Endothelial cell of umbilical vein (primary cell): Measurements from ENCODE around the gene SPTA1. TPM values are rescaled to one million over a fixed set of nuclear protein-coding genes. Genes with fewer than 3 reads are reported as not detected.

Experiments
- BruUV-seq: library from RNA; stranded (reverse); fragments of 400-500 nt; replicated peaks from 2 replicates; lab custom pipeline; 2021; lab: Mats Ljungman, UMichigan
- CTCF ChIA-PET: fragments of 300-600, 350-600 bp; sonication (Branson Sonifier 250); formaldehyde crosslinking; loops from one replicate; lab custom pipeline; 2021; ENCODE audit warnings: antibody characterized with exemption, inconsistent platforms; lab: Charles Lee
- POLR2A ChIA-PET: fragments of 300-600, 350-600 bp; sonication (Branson Sonifier 250); formaldehyde crosslinking; loops from one replicate; lab custom pipeline; 2021; ENCODE audit warnings: antibody characterized with exemption, inconsistent platforms; lab: Charles Lee
- DNase-seq: peaks from one replicate; pipeline ENCODE4 v3.0.0-alpha.2; 2011; ENCODE audit warnings: low read depth, low spot score
- FAIRE-seq: peaks from 2 replicates; lab custom pipeline; 2011; peaks lifted over from hg19 to GRCh38; lab: Jason Lieb, UNC
- H2AFZ ChIP-seq: 2 replicates; pipeline ENCODE4 v1.6.0; 2012; ENCODE audit warnings: low read depth, low read length, control low read depth, inconsistent platforms
- H3K27ac ChIP-seq: 2 replicates; pipeline ENCODE4 v1.5.1; 2011; ENCODE audit warnings: low read depth, mild to moderate bottlenecking, control low read depth, low read length, moderate library complexity; ENCODE audit not compliant: insufficient read depth
- H3K27me3 ChIP-seq, 2 experiments: 2 replicates each; pipeline versions ENCODE4 v1.6.0 to v1.6.1; 2011; ENCODE audit warnings: low read length in 2 of 2, mixed read lengths in 1 of 2; ENCODE audit not compliant: control insufficient read depth in 2 of 2, insufficient read depth in 2 of 2
- H3K36me3 ChIP-seq, 2 experiments: 2 replicates in 1 of 2; 3 replicates in 1 of 2; pipeline ENCODE4 v1.5.1; 2011; ENCODE audit warnings: low read length in 2 of 2, mild to moderate bottlenecking in 1 of 2, moderate library complexity in 1 of 2; ENCODE audit not compliant: control insufficient read depth in 2 of 2, insufficient read depth in 2 of 2; ENCODE audit errors: extremely low read depth in 1 of 2
- H3K4me1 ChIP-seq: 3 replicates; pipeline ENCODE4 v1.5.1; 2011; ENCODE audit warnings: mild to moderate bottlenecking, low read length; ENCODE audit not compliant: control insufficient read depth, insufficient read depth; ENCODE audit errors: extremely low read depth
- H3K4me2 ChIP-seq: 2 replicates; pipeline ENCODE4 v1.6.1; 2011; ENCODE audit warnings: low read length, control low read depth, mixed read lengths; ENCODE audit not compliant: insufficient read depth
- H3K4me3 ChIP-seq, 3 experiments: fragments of 200-600 bp in 1 of 3; sonication (generic), shearing (Covaris generic) in 1 of 3; replicated peaks in 1 of 3; 2 replicates each; pipeline ENCODE4 v1.5.1; 2011 to 2016; ENCODE audit warnings: control low read depth in 3 of 3, low read length in 3 of 3, mild to moderate bottlenecking in 2 of 3, inconsistent platforms in 1 of 3, low read depth in 1 of 3, moderate library complexity in 1 of 3; ENCODE audit not compliant: insufficient read depth in 1 of 3
- H3K79me2 ChIP-seq: 2 replicates; pipeline ENCODE4 v1.6.0; 2012; ENCODE audit warnings: low read length, inconsistent platforms; ENCODE audit not compliant: control insufficient read depth, insufficient read depth
- H3K9ac ChIP-seq: replicated peaks from 2 replicates; pipeline ENCODE3; 2011; ENCODE audit warnings: low read length, control low read depth; ENCODE audit not compliant: insufficient read depth; ENCODE audit errors: extremely low read depth
- H3K9me1 ChIP-seq: replicated peaks from 3 replicates; pipeline ENCODE4 v1.6.0; 2011; ENCODE audit warnings: mild to moderate bottlenecking, low read length; ENCODE audit not compliant: control insufficient read depth, insufficient read depth; ENCODE audit errors: extremely low read depth
- H3K9me3 ChIP-seq: replicated peaks from 2 replicates; pipeline ENCODE4 v1.5.1; 2012; ENCODE audit warnings: low read length, inconsistent platforms; ENCODE audit not compliant: control insufficient read depth, insufficient read depth
- H4K20me1 ChIP-seq: replicated peaks from 2 replicates; pipeline ENCODE3; 2011; ENCODE audit warnings: mild to moderate bottlenecking, low read length; ENCODE audit not compliant: control insufficient read depth, insufficient read depth; ENCODE audit errors: extremely low read depth
- CTCF ChIP-seq, 2 donors: IDR thresholded peaks; 1 replicate in 1 of 2; 2 replicates in 1 of 2; pipeline ENCODE4 v1.5.1; 2011; ENCODE audit warnings: low read length in 2 of 2, mild to moderate bottlenecking in 2 of 2, moderate library complexity in 2 of 2, control low read depth in 1 of 2, inconsistent platforms in 1 of 2, low read depth in 1 of 2; ENCODE audit not compliant: insufficient read depth in 1 of 2; ENCODE audit errors: extremely low read depth in 1 of 2
- EZH2 ChIP-seq: IDR thresholded peaks from 2 replicates; pipeline ENCODE4 v1.6.1; 2012; ENCODE audit warnings: borderline replicate concordance, low read depth, mild to moderate bottlenecking, moderate library complexity, low read length, inconsistent platforms; ENCODE audit not compliant: severe bottlenecking
- FOS ChIP-seq: IDR thresholded peaks from 2 replicates; pipeline ENCODE4 v1.6.1; 2011; ENCODE audit warnings: mild to moderate bottlenecking, low read length, moderate library complexity, borderline replicate concordance; ENCODE audit not compliant: insufficient read depth
- GATA2 ChIP-seq: IDR thresholded peaks from 2 replicates; pipeline ENCODE4 v1.7.0; 2011; ENCODE audit warnings: low read depth, mild to moderate bottlenecking, moderate library complexity, mixed read lengths, low read length; ENCODE audit not compliant: insufficient read length, insufficient read depth
- JUN ChIP-seq: IDR thresholded peaks from 2 replicates; pipeline ENCODE4 v1.6.1; 2011; ENCODE audit warnings: borderline replicate concordance, low read depth; ENCODE audit not compliant: insufficient read length, insufficient read depth
- MYC ChIP-seq: IDR thresholded peaks from one replicate; pipeline ENCODE4 v1.6.1; 2011; ENCODE audit warnings: mild to moderate bottlenecking, low read depth, low read length
- POLR2A ChIP-seq: IDR thresholded peaks from 2 replicates; pipeline ENCODE4 v1.6.1; 2012; ENCODE audit warnings: low read depth, mild to moderate bottlenecking, control low read depth, low read length
- POLR2AphosphoS5 ChIP-seq: IDR thresholded peaks from 2 replicates; pipeline ENCODE4 v1.6.1; 2012; ENCODE audit warnings: low read depth, mild to moderate bottlenecking, control low read depth, low read length, moderate library complexity; ENCODE audit not compliant: insufficient read depth
- dilution Hi-C: fragments of 300-500 bp; cut with MboI; formaldehyde crosslinking; loops from one replicate; pipeline ENCODE4 v1.15.0; 2019; ENCODE audit warnings: low sequenced_read_pairs; ENCODE audit not compliant: extremely low pct_ligation_motif_present
- intact Hi-C: fragments of 100-400 bp; cut with micrococcal nuclease; formaldehyde crosslinking; loops from one replicate; pipeline ENCODE4 v1.10.0; 2022
- polyA plus RNA-seq, 4 experiments: library from polyadenylated mRNA; depleted of rRNA in 3 of 4; stranded (reverse) in 3 of 4; unstranded in 1 of 4; fragments of >200 nt; gene quantifications; 2 replicates each; pipeline versions ENCODE4 v1.2.1 to v1.2.3, GENCODE V29; 2011 to 2012; ENCODE audit warnings: missing spikeins in 1 of 4
- total RNA-seq: library from RNA; stranded (reverse); gene quantifications from 2 replicates; pipeline ENCODE4 v1.2.3, GENCODE V29; 2021
- TF ChIP-seq, protein P1 (sequence below): IDR thresholded peaks from 2 replicates; pipeline ENCODE4 v1.6.1; 2011; ENCODE audit not compliant: insufficient read depth, insufficient read length

Gene SPTA1
- total and polyA plus RNA-seq, 2 donors (not counting 3 experiments of a cell fraction or from before 2014, with no cell fraction given), result 0.01 to 0.84 TPM

GRCh38 chr1:158717344-158717743 is 30.8 kb upstream of the SPTA1 start:
- CTCF ChIA-PET, result no interaction called here
- no peak for FAIRE-seq
- BruUV-seq, result no TSS peak

More at GRCh38 chr1:158717344-158717743, 30.8 kb upstream of the SPTA1 start:
- Histone ChIP-seq H3K9me3 (no peaks in the 10 kb centered on the region), H2AFZ (no peak overlapping the region), H3K4me3 (no peak overlapping the region), H3K9me1 (no peaks in the 10 kb centered on the region), H3K4me1 (no peaks in the 10 kb centered on the region), H3K9ac (no peak overlapping the region), H3K27me3 (no peaks in the 10 kb centered on the region), H3K27ac (no peak overlapping the region), H3K79me2 (no peaks in the 10 kb centered on the region), H3K36me3 (no peaks in the 10 kb centered on the region), H4K20me1 (no peaks in the 10 kb centered on the region), H3K4me2 (no peak overlapping the region)
- POLR2A ChIA-PET, result no interaction called here
- intact Hi-C loops, result no loop called here
- DNase-seq, result no peak
- TF ChIP-seq POLR2A (no peak), JUN (no peak), FOS (no peak), MYC (no peak), GATA2 (no peak), EZH2 (no peak), POLR2AphosphoS5 (no peak), CTCF (IDR thresholded peaks at IDR 0.05; ENCODE audit: extremely low read depth in 1 of 2, insufficient read depth in 1 of 2, low read depth in 1 of 2, low read length in 2 of 2) (no peak)
- TF ChIP-seq, protein P1, sequence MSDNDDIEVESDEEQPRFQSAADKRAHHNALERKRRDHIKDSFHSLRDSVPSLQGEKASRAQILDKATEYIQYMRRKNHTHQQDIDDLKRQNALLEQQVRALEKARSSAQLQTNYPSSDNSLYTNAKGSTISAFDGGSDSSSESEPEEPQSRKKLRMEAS, result no peak
- dilution Hi-C loops, result no loop called here
